HG03520 (cell line): ENCODE results near the gene HTR3E.
"Not testable (repeated sequence)": the region's sequence is repeated elsewhere in the genome, so short reads cannot be mapped to it uniquely, and the experiment has no call there.

Experiments
- ATAC-seq: cut with Tn5 transposase; IDR thresholded peaks from one replicate; pipeline ENCODE4 v1.9.1; 2021; ENCODE audit warnings: mild to moderate bottlenecking, moderate library complexity; ENCODE audit not compliant: unreplicated experiment

HTR3E gene

DNA sequence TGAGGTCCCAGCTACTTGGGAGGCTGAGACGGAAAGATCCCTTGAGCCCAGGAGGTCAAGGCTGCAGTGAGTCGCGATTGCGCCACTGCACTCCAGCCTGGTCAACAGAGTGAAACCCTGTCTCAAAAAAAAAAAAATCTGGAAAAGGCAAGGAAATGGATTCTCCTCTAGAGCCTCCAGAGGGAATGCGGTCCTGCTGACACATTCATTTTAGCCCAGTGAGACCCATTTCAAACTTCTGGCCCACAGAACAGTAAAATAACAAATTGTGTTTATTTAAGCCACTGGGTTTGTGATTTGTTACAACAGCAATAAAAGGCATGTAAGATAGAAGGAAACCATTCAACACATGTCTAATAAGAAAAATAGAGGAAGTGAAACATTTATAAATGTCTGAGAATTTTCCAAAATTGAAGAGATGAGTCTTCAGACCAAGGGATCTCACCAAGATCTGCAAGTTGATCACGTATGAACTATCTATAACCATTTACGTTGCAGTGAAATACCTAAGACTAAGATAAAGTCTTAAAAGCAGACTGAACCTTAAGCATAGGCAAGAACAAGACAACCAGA, at the start of gene HTR3E:
Gene HTR3E (plus strand): TSS at position 254 of the 573 bp plus-strand sequence. CDS start 466 bp downstream, outside the sequence.
- ATAC-seq, result no peak

DNA sequence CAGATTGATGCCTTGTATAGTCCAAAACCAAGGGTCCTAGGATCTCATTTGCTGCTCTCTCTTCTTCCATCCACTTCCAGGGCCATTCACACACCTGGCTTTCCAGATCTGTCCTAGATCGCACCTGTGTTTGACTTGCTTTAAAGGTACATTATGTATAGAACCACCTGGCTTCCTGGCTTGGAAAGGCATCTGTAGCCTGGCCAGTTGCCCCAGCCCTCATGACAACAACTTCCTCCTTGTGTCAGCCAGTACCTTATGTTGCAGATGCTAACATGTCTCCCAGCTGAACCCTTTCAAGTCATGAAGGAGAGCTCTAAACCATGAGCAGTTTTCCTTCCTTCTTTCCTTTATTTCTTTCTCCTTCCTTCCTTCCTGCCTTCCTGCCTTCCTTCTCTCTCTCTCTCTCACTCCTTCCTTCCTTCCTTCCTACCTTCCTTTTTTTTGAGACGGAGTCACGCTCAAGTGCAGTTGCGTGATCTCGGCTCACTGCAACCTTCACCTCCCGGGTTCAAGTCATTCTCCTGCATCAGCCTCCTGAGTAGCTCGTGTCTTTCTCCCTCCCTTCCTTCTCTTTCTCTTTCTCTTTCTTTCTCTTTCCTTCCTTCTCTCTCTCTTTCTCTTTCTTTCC, 46.5 kb upstream of the HTR3E start:
- ATAC-seq, result no peak

- no peak for ATAC-seq
Measured at GRCh38 chr3:184052767-184053166, 44.1 kb upstream of the HTR3E start, which contains the start of gene HTR3C. Gene HTR3C (plus strand): TSS chr3:184053047. CDS start chr3:184053081, 34 bp downstream.

DNA sequence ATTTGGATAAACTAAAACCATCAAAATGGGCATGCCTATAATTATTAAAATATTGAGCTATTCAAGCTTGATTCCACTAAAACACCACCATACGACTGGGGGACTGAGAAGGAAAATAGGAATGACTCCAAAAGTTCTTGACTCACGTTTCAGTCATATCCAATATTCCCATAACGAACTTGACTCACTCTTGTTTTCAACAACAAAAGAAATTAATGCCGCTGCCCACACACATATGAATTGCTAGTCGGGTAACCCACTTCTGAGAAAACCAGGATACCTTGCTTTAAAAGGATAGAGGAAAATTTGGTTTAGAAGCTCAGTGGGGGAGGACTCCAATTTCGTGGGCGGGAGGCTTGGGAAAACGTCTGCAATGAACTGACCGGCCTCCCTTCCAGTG, 38.8 kb upstream of the HTR3E start:
- no peak for ATAC-seq

DNA sequence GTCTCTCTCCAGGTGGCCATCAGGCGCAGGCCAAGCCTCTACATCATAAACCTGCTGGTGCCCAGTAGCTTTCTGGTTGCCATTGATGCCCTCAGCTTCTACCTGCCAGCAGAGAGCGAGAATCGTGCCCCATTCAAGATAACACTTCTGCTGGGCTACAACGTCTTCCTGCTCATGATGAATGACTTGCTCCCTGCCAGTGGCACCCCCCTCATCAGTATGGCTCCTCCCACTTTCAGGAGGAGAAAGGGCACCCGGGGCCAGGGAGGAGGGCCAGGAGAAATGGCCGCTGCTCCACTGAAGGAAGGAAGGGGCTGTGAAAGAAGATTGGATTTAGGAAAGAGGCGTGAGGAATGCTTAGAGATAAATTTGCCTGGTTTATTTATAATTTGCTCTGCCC, 37.4 kb upstream of the HTR3E start:
- ATAC-seq, result no peak

DNA sequence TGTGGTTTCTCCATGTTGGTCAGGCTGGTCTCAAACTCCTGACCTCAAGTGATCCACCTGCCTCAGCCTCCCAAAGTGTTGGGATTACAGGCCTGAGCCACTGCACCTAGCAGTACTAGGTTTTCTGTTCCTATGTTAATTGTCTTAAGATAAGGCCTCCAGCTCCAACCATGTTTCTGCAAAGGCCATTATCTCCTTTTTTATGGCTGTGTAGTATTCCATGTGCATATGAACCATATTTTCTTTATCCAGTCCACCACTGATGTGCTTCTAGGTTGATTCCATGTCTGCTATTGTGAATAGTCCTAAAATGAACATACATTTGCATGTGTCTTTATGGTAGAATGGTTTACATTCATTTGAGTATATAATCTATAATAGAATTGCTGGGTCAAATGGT, 34.2 kb upstream of the HTR3E start:
- no peak for ATAC-seq

- no peak for ATAC-seq
Measured at GRCh38 chr3:184066211-184066610, 30.7 kb upstream of the HTR3E start.

DNA sequence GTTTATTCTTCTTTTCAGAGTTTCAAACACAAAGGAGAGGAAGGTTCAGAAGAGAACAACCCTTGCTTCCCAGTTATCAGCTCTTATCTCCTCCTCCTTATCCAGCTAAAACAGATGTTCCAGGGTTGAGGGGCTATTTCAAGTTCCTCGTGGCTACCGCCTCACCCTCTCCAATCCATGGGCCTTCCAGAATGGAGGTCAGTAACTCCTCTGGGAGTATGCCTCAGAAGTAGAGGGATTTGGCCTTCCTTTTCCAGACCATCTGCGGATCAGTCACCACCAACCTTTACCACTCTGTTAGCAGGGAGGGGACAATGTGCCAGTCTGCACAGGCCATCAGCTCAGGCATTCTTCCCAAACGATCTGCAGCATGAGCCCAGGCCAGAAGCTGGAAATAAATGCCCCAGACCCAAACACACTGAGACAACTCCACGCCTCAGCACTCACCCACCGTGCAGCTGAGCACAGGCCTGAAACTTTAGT, 29.2 kb upstream of the HTR3E start:
- ATAC-seq, result no peak

GRCh38 chr3:184068344-184068743, 28.5 kb upstream of the HTR3E start:
- ATAC-seq, result no peak

DNA sequence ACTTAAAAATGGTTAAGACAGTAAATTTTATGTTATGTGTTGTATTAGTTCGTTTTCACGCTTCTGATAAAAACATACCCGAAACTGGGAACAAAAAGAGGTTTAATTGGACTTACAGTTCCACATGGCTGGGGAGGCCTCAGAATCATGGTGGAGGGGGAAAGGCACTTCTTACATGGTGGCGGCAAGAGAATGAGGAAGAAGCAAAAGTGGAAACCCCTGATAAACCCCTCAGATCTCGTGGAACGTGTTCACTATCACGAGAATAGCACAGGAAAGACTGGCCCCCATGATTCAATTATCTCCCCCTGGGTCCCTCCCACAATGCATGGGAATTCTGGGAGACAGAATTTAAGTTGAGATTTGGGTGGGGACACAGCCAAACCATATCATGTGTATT, 25.7 kb upstream of the HTR3E start:
- ATAC-seq, result not testable (repeated sequence)

DNA sequence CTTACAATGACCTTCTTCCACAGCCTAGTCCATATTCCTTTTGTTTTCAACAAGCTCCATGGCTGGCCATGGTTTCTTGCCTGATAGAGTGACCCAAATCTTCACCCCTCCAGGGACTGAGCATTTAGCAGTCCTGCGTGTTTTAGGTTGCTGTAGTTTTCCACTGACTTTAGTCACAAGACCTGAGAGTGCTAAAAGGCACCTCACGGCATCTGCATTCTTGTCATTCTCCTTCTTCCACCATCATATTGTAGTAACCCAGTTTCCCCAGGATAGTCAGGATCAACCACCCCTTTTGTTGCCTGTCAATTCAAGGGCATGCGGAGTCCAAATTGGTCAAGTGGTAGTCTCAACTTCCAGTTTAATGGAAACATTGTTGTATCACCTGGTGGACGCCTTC, 23.2 kb upstream of the HTR3E start:
- no peak for ATAC-seq

DNA sequence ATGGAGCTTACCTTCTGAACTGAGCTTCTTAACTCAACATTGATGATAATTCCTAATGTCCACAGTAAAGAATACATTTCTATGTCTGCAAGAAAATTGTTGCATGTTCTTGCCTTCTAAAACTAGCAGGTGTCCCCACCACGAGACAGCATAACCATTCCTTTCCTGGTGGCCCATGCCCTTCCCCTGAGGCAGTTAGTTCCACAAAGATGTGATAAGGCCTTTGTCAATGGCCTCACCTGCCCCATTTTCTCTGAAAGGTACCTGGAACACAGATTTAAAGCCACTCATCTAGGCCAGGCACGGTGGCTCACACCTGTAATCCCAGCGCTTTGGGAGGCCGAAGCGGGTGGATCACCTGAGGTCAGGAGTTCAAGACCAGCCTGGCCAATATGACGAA, 21.0 kb upstream of the HTR3E start:
- no peak for ATAC-seq

DNA sequence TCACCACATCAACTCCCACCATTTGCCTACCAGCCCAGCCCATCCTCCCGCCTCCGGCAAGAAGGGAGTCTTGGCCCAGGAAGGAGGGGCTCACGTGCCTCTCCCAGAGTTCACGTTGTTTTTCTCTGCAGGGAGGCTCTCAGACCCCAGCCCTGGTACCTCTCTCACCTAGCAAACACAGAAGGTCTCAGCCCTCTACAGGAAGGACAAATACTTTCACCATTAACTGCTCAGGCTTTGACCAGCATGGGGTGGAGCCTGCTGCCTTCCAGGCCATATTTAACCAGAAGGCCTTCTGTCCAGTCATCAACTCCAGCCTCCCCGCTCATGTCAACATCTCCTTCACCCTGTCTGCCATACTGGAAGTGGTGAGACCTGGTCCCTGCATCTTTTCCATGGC, 19.0 kb upstream of the HTR3E start:
- no peak for ATAC-seq

DNA sequence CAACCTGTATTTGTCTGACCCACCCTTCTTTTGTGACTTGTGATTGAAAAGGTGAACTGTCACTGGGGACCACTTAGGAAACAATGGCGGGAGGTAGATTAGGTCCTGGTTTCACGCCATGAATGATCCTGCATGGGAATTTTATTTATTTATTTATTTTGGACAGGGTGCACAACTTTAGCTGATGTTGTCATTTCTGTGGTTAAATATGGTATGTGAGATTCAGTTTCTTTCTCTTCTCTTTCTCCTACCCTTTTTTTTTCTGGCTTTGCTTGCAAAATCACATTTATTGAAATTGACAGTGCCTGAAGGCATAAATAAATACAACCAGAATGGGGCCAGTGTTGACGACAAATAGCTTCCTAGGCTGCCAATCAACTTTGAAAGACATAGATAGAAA, 18.0 kb upstream of the HTR3E start:
- ATAC-seq, result no peak

DNA sequence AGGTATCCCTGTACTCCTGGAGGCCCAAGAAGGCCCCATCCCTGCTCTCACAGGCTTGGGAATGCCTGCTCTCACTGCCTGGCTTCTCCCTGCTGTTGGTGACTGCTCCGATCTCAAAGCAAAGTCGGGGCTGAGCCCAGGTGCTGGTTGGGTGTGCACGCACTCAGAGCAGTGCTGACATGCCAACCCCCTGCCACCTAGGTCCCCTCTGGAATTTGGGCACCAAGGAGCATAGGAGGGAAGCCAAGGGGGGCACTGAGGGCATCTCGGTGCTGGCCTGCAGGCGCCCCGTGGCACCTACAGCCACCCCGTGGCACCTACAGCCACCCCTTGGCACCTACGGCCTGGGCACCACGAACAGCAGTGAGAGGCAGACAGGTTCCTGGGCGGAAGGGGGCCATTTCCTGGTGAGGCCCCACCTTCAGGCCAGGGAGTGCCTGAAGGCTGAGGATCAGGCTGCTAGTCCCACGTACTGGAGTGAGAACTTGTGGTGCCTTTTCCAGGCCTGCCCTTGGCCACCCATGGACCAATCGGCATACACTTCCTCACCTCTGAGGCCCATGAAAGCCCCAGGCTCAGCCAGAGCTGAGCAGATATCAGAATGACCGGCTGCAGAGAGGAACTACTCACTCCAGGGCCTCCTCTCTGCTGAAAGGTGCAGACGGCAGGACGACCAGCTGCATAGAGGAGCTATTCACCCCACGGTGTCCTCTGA, 15.6 kb upstream of the HTR3E start:
- ATAC-seq, result no peak

DNA sequence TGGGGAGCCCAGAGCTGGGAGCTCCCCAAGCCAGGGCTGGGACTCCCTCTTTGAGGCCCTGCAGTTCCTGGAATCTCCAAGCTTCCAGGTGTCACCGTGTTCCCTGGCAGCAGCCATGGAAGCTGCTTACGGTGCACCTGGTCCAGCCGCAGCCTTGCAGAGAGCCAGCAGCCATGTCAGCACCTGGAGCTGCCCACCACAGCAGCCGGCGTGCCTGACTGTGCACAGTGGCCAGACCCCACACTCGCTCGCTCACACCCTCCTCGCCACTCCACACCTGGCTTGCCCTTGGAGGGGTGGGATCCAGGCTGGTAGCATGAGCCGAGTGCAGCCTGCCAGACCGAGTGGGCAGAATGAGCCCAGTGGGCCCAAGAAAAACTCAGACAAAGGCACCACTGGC, 14.8 kb upstream of the HTR3E start:
- no peak for ATAC-seq

- ATAC-seq, result no peak
Measured at GRCh38 chr3:184082465-184082864, 14.4 kb upstream of the HTR3E start.

- ATAC-seq, result no peak
Measured at GRCh38 chr3:184085389-184085852, 11.4 kb upstream of the HTR3E start.

DNA sequence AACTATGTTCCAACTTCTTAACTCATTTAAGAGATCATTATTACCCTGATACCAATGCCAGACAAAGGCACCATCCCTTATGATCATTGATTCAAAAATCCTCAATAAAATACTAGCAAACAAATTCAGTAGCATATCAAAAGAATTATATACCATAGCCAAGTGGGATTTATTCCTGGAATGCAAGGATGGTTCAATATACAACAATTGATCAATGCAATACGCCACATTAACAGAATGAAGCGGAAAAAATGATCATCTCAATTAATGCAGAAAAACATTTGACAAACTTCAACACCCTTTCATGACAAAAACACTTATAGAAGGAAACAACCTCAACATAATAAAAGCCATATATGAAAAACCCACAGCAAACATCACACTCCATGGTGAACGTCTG, 4.7 kb upstream of the HTR3E start:
- ATAC-seq, result no peak

DNA sequence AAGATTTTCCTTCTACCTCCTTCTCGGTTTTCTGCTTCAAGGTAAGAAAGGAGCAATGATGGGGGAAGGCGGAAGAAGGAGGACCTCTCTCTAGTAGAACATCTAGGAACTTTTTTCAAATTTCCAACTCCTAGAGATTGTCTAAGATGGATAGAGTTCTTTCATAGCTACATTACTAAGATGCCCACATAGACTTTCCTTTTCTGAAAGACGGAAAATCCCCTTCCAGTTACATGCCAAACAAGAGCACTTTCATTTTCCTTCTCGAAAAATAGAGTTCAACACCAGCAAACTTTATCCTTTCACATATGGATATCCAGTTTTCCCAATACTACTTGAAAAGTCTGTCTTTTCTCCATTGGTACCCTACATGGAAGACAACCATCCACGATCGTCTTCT, 692 bp downstream of the HTR3E start:
- no peak for ATAC-seq

DNA sequence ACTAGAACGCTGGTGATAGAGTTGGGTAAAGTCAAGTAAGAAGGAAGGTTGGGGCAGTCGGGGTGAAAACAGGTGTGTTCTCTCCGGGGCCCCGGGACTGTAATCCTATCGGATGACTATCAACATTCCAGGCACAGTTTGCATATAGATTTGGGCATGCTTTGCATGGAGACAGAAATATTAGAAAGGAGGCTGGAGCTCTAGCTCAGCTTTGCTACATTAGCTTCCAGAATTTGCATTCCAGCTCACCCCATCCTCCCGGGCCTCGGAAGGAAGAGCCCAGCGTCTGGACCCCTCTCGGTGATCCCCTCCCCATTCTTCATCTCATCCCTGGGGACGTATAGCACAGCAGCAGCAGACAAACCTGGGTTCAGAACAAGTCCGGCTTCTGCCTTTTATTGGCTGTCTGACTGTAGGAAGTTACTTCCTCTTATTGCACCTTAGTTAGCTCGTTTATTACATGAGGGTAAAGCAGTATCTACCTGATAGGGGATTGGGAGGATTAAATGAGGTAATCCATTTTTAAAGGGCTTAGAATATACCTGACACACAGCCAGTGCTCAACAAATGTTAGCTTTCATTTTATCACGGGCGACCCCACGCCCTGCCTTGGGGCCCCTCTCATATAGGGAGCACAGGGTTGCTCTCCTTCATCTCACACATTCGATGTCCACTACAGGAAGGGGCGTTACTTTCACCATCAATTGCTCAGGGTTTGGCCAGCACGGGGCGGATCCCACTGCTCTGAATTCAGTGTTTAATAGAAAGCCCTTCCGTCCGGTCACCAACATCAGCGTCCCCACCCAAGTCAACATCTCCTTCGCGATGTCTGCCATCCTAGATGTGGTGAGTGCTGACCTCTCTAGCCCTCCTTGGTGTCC, 3.2 kb downstream of the HTR3E start:
- ATAC-seq, result no peak
